CD4-positive, alpha-beta T cell treated with Interleukin-6 at 100 ng/mL for 8 hours (primary cell): ENCODE data around the gene ALPK1.

ENCODE experiments used
- DNase-seq: peaks from one replicate; pipeline ENCODE4 v3.0.0-alpha.2; 2020; ENCODE audit warnings: mixed read lengths, low spot score

The ALPK1 gene

GRCh38 chr4:112328734-112329130 is 31.6 kb downstream of the ALPK1 start:
- no peak for DNase-seq

DNA sequence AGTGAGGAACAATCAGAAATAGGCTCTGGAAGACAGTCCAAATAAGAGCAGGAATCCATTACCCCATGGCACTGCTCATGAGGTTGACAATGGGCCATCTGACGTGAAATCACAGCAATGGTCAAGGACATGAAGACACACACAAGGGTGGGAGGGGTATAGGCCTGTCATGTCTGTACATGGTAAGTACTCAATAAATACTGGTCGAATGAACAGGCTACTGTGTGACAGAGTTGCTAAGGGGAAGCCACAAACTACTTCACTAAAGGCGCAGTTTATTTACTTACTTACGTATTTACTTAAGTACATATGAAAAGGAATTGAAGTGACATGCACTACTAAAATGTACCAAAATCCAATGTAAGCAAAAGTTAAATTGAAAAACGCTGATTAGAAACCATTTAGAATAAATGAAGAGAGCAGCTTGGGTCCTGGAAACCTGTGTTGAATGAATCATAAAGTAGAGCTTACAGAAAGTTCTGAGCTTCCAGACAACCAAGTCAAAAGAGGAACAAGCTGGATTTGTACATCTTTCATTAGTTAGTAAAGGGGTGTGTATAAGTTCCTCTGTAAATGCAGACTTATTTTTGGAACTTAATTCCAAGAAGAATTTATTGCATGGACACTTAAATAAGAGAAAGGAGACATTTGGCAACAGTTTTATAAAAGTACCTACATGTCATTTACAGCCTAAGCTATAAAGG is 32.7 kb downstream of the ALPK1 start:
- DNase-seq = no peak

DNA sequence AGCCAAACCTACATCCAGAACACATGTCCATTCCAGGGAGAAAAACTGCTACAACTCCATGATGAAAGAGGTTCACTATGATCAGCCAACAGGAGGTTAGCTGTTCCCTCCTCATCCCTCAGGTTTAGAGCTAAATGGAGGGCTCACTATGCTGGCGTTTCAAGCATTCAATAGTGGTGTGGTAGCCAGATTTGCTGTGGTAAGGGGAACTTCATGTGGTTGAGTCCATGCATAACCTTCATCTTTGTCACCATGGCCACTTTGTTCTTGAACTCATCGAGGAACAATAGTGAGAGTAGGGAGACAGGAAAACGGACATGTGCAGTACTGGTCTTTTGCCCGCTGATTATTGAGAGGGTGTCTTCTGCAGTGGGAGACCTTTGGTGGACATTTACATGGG is 33.8 kb downstream of the ALPK1 start:
- DNase-seq = no peak

DNA sequence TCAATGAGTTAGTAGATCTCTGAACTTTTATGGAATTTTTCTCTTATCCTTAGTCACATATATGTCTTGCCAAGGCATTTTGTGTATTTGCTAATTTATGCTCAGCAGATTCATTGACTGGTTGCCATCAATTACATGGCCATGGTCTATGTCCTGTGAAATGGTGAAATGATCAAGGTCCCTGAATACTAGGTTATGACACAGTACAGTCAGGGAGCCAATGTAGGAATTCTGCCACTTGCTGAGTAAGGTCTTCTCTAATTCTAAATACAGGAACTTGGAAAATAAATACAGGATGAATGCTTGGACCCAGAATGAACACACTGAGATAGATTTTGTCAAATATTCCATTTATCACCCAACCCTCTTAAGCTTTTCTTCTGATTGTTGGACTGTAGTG is 35.2 kb downstream of the ALPK1 start:
- no peak for DNase-seq

- DNase-seq = no peak
Observed at GRCh38 chr4:112340023-112340422, 42.9 kb downstream of the ALPK1 start.

DNA sequence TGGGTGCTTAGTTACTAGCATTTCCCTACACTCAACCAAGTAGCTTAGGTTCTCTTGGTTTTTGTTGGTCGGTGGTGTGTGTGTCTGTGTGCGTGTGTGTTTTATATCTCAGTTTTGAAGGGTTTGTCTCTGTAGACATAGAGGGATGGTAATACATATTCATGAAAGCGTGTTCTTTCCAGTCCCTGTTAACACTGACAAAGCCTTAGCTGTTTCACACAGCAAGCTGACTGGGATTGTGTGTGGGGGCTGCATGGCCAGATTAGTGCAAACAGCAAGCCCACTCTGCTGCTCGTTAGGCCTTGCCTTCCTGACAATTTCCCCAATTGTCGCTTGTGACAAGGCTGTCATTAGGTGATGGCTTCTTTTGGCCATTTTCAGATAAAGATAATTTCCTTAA is 43.9 kb downstream of the ALPK1 start:
- no peak for DNase-seq

DNA sequence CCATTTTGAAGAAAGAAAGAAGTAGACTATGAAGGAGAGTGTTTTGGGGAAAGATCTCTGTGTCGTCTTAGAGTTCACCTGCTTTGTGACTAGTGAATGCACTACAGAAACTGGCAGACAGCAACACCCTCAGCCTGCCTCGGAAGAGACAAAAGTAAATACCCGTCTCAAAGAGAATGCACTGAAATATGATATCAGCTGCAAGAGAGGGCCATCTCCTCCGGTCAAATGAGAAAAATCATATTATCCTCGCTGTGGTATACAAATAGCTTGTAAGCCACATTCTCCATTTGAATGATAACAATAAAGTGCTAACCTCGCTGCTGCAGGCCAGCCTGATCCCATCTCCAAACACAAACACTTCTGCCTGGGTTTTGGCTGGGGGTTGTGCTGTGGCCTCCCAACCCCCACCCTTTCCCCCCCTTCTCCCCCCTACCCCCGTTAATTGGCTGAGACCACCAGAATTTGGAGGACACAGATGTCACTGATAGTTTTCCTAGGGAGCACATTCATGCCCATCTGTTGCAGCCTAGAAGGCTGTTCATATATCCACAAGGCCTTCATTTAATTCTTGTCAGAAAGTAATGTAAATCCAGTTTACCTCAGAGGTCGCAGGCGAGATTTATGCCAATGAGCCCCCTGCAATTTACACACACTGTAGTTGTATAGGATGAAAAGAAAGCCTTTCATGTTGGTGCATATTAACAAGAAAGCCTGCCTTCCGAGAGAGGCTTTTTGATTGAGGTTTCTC is 46.3 kb downstream of the ALPK1 start:
- no peak for DNase-seq

- DNase-seq = no peak
Observed at GRCh38 chr4:112348488-112349158, 51.5 kb downstream of the ALPK1 start.

DNA sequence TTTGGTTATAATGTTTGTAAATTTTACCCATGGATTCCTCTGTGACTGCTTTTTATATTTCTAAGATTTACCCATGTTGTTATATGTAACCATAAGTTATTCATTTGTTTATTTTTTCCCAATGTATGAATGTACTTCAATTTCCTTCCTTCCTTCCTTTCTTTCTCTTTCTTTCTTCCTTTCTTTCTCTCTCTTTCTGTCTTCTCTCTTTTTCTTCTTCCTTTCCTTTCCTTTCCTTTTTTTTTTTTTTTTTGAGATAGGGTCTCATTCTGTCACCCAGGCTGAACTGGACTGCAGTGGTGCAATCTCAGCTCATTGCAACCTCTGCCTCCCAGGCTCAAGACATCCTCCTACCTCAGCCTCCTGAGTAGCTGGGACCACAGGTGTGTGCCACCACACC is 55.6 kb downstream of the ALPK1 start:
- no peak for DNase-seq

GRCh38 chr4:112355662-112356061 is 58.5 kb downstream of the ALPK1 start:
- DNase-seq = no peak

DNA sequence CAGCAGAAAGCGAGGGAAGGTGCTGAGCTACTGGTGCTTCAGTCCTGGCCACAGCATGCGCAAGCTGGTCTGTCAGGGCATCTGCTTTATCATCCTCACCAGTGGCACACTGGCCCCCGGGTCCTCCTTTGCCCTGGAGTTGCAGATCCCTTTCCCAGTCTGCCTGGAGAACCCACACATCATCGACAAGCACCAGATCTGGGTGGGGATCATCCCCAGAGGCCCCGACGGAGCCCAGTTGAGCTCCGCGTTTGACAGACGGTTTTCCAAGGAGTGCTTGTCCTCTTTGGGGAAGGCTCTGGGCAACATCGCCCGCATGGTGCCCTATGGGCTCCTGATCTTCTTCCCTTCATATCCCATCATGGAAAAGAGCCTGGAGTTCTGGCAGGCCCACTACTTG is 60.3 kb downstream of the ALPK1 start:
- DNase-seq = no peak

GRCh38 chr4:112357897-112358296 is 60.7 kb downstream of the ALPK1 start:
- no peak for DNase-seq

DNA sequence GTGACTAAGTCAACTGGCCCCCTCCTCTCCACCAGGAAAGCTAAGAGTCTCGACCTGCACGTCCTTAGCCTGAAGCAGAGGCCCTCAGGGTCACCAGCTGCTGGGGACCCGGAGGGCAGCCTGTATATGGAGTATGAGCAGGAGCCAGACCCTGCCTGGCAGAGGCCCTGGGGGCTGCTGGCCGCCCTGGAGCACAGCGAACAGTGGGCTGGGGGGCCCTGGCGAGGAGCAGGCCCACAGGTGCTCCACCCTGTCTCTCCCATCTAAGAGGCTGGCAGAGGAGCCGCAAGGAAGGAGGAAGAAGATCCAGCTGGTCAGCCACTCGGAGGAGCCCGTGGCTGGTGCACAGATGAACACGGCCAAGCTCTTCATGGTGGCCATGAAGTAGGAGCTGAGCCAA is 61.2 kb downstream of the ALPK1 start:
- no peak for DNase-seq

DNA sequence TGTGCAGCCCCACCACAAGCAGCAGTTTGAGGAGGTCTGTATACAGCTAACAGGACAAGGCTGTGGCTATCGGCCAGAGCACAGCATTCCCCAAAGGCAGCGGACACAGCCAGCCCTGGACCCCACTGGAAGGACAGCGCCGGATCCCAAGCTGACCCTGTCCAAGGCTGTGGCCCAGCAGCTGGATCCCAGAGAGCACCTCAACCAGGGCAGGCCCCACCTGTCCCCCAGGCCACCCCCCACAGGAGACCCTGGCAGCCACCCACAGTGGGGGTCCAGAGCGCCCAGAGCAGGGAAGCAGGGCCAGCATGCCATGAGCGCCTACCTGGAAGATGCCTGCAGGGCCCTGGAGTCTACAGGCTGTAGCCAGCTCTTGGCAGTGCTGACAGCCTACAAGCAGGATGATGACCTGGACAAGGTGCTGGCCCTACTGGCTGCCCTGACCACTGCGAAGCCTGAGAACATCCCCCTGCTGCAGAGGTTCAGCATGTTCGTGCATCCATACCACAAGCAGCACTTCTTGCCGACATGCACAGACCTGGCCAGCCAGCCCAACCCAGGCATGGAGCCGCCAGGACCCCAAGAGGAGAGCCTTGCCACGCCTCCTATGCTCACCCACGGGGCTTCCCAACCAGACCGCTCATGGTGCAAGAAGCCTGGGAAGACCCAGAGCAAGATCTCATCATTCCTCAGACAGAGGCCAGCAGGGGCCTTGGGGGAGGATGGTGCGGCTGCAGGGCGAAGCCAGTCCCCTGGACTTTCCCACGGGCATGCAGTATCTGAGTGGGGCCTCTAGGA is 62.0 kb downstream of the ALPK1 start:
- DNase-seq = no peak

DNA sequence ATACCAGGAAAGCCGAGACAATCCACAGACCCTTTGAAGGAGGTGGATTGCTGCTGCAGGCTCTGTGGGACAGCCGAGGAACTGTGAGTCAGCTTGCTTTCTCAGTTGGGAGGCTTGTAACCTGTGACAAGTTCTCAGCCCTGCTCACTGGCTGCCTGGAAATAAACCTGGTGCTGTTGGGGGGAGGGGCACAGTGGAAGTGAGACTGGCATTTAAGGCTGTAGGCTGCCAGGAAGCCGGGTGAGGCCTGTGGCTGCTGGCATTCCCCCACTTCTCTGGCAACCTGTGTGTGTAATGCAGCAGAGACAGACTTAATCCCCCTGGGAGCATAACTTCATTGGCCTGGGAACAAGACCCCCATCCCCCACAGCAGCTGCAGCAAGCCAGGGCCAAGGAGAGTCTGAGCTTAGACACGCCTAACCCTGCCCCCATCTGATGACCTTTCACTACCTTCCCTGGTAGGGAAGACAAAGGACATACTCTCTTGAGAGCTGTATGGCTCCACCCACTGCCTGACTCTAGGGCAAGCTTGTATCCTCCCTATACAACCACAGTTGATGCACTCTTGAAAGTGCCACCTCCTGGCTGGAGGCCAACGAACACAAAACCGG is 64.1 kb downstream of the ALPK1 start:
- no peak for DNase-seq

GRCh38 chr4:112370466-112370865 is 73.3 kb downstream of the ALPK1 start:
- DNase-seq = no peak

DNA sequence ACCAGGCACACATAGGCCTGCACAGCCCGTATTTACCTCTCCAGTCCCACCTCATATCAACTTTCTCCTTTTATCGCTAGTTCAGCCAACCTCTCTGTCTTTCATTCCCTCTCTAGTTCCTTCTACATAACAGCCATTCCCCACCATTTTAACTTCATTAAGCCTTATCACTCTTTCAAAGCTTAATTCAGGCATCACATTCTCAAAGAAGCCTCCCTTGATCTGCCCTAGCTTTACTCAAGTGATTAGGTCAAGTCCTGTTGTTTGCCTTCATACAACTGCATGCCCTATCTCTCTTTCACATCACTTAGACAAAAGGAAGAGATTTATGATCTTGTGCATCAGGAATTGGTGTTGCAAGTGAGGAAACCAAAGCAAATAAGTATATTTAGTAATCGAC is 74.2 kb downstream of the ALPK1 start:
- DNase-seq = no peak

DNA sequence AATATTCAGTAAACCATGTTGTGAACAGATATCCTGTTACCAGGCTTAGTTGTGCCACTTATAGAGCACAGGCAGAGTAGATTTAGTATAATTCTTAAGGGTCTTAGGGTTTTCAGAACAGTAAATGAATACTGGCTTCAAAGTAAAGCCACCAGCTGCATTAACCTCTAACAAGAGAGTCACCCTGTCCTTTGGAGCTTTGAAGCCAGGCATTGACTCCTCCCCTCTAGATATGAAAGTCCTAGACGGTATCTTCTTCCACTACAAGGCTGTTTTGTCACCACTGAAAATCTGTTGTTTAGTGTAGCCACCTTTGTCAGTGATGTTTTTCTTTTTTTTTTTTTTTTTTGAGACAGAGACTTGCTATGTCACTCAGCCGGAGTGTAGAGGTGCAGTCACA is 77.7 kb downstream of the ALPK1 start:
- DNase-seq = no peak

DNA sequence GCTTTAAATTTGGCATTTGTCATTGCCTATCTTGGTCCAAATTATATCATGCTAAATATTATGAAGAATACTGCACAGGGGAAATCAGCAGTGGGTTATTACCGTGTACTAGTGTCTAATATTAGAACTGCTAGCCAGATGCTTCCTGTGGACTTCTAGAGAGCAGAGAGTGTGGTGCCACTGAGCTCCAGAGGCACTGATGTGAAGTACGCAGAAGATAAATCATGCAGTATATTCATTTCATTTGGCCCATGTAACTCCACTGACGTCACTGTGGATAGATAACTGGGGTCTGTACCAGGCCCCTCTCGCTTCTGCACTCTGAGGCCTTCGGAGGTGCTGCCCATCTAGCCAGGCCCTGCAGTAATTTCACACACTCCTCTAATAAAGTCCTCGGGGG is 80.0 kb downstream of the ALPK1 start:
- DNase-seq = no peak

DNA sequence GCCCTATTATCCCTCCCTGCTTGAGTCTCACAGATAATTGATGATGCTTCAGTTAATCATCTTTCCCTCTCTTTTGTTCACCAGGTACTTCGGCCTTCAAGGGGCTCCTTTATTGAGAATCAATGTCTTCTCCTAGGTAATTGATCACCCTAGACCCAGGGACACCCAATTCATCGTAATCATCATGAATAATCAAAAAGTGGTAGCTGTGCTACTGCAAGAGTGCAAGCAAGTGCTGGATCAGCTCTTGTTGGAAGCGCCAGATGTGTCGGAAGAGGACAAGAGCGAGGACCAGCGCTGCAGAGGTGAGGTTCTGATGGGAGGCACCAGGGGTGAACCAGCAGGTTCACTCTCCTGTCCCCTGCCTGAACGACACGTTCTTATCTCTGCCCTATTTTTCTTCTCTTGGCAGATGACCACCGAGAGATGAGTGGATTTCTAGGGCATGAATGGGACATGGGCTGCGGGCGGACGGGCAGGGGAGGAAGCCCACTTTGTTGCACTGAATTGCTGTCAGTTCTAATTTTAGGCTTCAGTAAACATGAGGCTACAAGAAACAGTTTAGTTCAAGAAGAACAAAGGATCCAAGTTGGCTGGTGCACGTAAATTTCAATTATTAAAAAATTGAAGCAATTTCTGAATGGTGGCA is 80.5 kb downstream of the ALPK1 start:
- no peak for DNase-seq

GRCh38 chr4:112378243-112378620 is 81.1 kb downstream of the ALPK1 start:
- DNase-seq = no peak

GRCh38 chr4:112378858-112379257 is 81.7 kb downstream of the ALPK1 start:
- no peak for DNase-seq
